ENCODE data around the gene NLK. TPM values are rescaled to one million over a fixed set of nuclear protein-coding genes. Genes with fewer than 3 reads are reported as not detected.
"Not testable (repeated sequence)": the region's sequence is repeated elsewhere in the genome, so short reads cannot be mapped to it uniquely, and the experiment has no call there.

NLK gene
- total and polyA plus RNA-seq, 2 donors (not counting 1 experiment from before 2014, with no cell fraction given), result 14.4 to 16.1 TPM

DNA sequence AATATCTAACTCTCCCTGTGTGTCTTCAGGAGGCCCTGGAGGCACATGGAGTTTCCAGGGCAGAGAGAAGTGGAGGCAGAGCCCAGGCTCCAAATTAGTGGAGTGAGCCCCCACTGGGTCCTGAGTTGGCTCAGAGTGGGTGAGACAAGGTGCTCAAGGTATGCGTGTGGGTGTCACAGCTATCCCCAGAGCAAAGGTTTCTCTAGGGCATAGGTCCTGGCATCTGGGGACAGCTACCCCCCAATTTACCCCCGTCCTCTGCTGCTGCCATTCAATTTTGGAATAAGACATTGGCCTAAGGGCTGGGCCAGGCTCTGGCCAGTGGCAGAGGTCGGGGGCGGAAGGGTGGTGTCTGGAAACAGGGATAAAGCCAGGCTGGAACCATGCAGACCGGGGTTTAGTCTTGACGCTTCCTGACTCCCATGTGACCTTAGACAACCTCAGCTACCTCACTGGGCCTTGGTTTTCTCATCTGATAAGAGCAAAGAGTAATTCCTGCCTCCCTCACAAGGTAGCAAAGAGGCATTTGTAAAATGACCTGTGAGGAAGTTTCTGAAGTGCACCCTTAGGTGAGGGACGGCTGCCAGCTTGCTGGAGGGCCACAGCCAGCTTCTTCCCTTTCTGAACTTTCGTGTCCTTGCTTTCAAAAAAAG is 198.3 kb downstream of the NLK start:
- Histone ChIP-seq H3K79me2 (ENCODE audit: control insufficient read depth, insufficient read depth, low read length) (no peaks in the 10 kb centered on the region), H2AFZ (ENCODE audit: low read length) (no peak overlapping the region), H3K4me1 (ENCODE audit: control insufficient read depth, extremely low read depth, insufficient read depth, low read length) (no peaks in the 10 kb centered on the region), H3K4me2 (ENCODE audit: extremely low read depth, insufficient read depth, low read length) (no peak overlapping the region), H4K20me1 (ENCODE audit: control insufficient read depth, extremely low read depth, insufficient read depth, low read length) (no peaks in the 10 kb centered on the region), H3K36me3 (ENCODE audit: control insufficient read depth, insufficient read depth, low read length) (no peaks in the 10 kb centered on the region), H3K9me3 (ENCODE audit: control insufficient read depth, insufficient read depth, low read depth, low read length) (no peaks in the 10 kb centered on the region), H3K27ac (ENCODE audit: insufficient read depth, low read length) (no peak overlapping the region), H3K27me3 (ENCODE audit: control insufficient read depth, insufficient read depth, low read length) (peaks cover 1% of the 10 kb centered on the region), H3K4me3 (replicated peaks in 1 of 4; ENCODE audit: control extremely low read depth in 1 of 4, insufficient read depth in 1 of 4, low read depth in 3 of 4, low read length in 4 of 4) (no peak overlapping the region), H3K9ac (ENCODE audit: insufficient read depth, low read length) (no peak overlapping the region)
- TF ChIP-seq EZH2 (IDR thresholded peaks at IDR 0.05; ENCODE audit: low read length, missing control alignments) (no peak), CTCF (conservative IDR thresholded peaks at IDR 0.05 in 1 of 2, IDR thresholded peaks at IDR 0.05 in 1 of 2; ENCODE audit: low read depth in 1 of 2, low read length in 2 of 2) (no peak)
- no peak for DNase-seq (ENCODE audit: low read depth in 2 of 2)

GRCh38 chr17:28242791-28243190 is 200.3 kb downstream of the NLK start:
- H3K9me3 ChIP-seq (ENCODE audit: control insufficient read depth, insufficient read depth, low read depth, low read length), result no peaks in the 10 kb centered on the region
- no peaks in the 10 kb centered on the region for H3K36me3 ChIP-seq (ENCODE audit: control insufficient read depth, insufficient read depth, low read length)
- H3K4me1 ChIP-seq (ENCODE audit: control insufficient read depth, extremely low read depth, insufficient read depth, low read length), result no peaks in the 10 kb centered on the region
- DNase-seq (ENCODE audit: low read depth in 2 of 2), result no peak
- TF ChIP-seq CTCF (conservative IDR thresholded peaks at IDR 0.05 in 1 of 2, IDR thresholded peaks at IDR 0.05 in 1 of 2; ENCODE audit: low read depth in 1 of 2, low read length in 2 of 2) (no peak), EZH2 (IDR thresholded peaks at IDR 0.05; ENCODE audit: low read length, missing control alignments) (no peak)
- no peak overlapping the region for H3K4me3 ChIP-seq (replicated peaks in 1 of 4; ENCODE audit: control extremely low read depth in 1 of 4, insufficient read depth in 1 of 4, low read depth in 3 of 4, low read length in 4 of 4)
- H4K20me1 ChIP-seq (ENCODE audit: control insufficient read depth, extremely low read depth, insufficient read depth, low read length), result no peaks in the 10 kb centered on the region
- no peaks in the 10 kb centered on the region for H3K79me2 ChIP-seq (ENCODE audit: control insufficient read depth, insufficient read depth, low read length)
- H3K27ac ChIP-seq (ENCODE audit: insufficient read depth, low read length), result no peak overlapping the region
- H3K9ac ChIP-seq (ENCODE audit: insufficient read depth, low read length), result no peak overlapping the region
- no peak overlapping the region for H3K4me2 ChIP-seq (ENCODE audit: extremely low read depth, insufficient read depth, low read length)
- no peak overlapping the region for H2AFZ ChIP-seq (ENCODE audit: low read length)
- H3K27me3 ChIP-seq (ENCODE audit: control insufficient read depth, insufficient read depth, low read length), result peaks cover 6% of the 10 kb centered on the region

DNA sequence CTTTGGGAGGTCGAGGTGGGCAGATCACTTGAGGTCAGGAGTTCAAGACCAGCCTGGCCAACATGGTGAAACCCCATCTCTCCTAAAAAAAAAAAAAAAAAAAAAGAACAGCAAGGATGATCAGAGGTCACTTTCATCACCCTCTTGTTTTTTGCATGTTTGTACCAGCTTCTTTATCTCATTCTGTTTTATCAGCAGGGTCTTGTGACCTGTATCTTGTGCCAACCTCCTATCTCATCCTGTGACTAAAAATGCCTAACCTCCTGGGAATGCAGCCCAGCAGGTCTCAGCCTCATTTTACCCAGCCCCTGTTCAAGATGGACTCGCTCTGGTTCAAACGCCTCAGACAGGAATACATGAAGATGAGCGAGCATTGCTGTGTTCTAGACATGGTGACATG is 200.8 kb downstream of the NLK start:
- H3K4me2 ChIP-seq (ENCODE audit: extremely low read depth, insufficient read depth, low read length); H3K27me3 ChIP-seq (ENCODE audit: control insufficient read depth, insufficient read depth, low read length); DNase-seq (ENCODE audit: low read depth in 2 of 2); H4K20me1 ChIP-seq (ENCODE audit: control insufficient read depth, extremely low read depth, insufficient read depth, low read length); H3K9ac ChIP-seq (ENCODE audit: insufficient read depth, low read length); H2AFZ ChIP-seq (ENCODE audit: low read length); H3K4me3 ChIP-seq (replicated peaks in 1 of 4; ENCODE audit: control extremely low read depth in 1 of 4, insufficient read depth in 1 of 4, low read depth in 3 of 4, low read length in 4 of 4); H3K79me2 ChIP-seq (ENCODE audit: control insufficient read depth, insufficient read depth, low read length); H3K36me3 ChIP-seq (ENCODE audit: control insufficient read depth, insufficient read depth, low read length); H3K9me3 ChIP-seq (ENCODE audit: control insufficient read depth, insufficient read depth, low read depth, low read length); H3K27ac ChIP-seq (ENCODE audit: insufficient read depth, low read length); H3K4me1 ChIP-seq (ENCODE audit: control insufficient read depth, extremely low read depth, insufficient read depth, low read length): not testable (repeated sequence)

All from fibroblast of lung (primary cell).